Midbrain (tissue), 1 donor: ENCODE data around the gene CFAP73.
"Not testable (repeated sequence)": the region's sequence is repeated elsewhere in the genome, so short reads cannot be mapped to it uniquely, and the experiment has no call there.

Source experiments
- DNase-seq: peaks from one replicate; lab custom pipeline; 2025; lab: John Stamatoyannopoulos, UW

Gene CFAP73

GRCh38 chr12:113149361-113150150, at the start of gene CFAP73:
CFAP73 (plus strand) TSS chr12:113149724; CDS start chr12:113149858, 134 bp downstream.
- peak; percentile 52 for DNase-seq

GRCh38 chr12:113099764-113100163, 49.8 kb upstream of the CFAP73 start:
- no peak for DNase-seq

DNA sequence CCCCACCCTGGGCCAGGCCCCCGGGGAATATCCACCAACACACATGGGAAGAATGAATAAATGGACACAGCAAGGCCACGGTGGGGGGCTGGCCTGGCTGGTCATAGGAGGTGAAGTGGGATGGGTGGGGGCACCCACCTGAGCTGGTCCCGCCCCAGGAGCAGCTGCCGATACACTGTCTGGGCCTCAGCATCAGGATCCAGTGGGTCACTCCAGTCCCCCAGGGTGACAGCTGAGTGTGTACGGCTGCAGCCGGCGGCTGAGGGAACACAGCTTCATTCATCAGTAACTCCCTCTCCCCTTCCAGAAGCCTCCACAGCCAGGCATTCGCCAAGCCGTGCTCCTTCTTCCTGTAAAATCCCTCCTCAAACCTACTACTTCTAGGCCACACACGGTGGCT, 47.8 kb upstream of the CFAP73 start:
- no peak for DNase-seq

DNA sequence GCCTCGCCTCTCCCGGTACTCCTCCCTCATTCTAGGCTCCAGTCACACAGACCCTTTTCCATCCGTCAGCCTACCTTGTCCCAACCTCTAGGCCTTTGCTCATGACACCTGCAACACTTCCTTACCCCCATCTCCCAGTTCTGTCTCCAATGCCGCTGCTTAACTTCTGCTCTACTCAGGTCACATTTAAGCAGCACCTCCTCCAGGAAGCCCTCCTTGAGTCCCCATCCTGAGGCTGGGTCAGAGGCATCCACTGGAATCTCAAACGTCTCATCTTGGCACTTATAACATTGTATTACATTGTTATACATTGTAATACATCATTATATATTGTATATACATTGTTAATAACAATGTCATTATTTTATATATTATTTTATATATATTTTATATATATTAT, 46.7 kb upstream of the CFAP73 start:
- DNase-seq: no peak

DNA sequence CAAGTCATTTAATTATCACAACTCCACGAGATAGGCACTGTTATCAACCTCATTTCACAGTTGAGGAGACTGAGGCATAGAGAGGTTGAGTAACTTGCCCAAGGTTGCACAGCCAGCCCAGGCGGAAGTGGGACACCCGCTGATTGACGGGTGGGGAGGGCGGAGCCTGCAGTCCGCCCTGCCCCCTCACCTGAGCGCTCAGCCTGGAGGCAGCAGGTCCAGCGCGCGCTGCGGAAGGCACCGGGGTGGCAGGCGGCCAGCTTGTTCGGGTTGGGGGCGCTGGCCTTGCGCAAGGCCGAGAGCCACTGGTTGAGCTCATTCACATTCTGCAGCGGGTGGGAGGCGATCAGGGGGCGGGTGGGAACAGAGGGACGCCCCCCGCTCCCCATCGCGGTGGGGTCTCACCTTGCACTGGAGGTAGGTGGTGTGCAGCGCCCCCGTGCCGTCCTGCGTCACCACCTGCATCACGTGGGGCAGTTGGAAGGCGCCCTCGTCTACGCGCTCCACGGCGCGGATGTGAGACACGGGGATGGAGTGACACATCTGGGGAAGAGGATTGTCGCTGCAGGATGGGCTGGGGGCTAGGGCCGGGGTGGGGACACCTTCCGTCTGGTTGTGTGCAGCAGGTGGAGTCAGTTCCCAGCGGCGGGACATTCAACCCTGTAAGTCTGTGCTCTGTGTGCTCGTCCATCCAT, 45.6 kb upstream of the CFAP73 start:
- no peak for DNase-seq

DNA sequence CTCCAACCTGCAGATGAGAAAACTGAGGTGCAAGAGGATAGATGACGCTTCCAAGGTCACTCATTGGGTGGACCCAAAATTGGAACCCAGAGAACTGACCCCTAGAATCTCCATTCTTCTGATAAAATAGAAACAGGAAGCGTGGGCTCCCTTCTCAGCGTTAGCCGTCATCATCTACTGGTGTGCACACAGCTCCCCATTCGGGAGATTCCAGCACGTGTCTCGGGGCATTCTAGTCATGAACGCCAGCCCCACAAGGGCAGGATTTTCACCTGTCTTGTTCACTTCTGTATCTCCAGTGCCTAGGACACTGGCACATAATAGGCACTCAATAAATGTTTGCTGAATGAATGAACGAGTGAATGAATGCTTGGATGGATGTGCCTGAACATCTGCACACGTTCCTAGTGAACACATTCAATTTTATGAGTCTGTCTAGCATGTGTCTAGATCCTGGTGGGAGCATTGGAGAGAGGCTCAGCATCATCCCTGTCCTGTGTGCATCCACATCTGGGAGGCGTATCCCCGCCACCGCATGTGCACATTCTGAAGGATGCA, 44.5 kb upstream of the CFAP73 start:
- no peak for DNase-seq

DNA sequence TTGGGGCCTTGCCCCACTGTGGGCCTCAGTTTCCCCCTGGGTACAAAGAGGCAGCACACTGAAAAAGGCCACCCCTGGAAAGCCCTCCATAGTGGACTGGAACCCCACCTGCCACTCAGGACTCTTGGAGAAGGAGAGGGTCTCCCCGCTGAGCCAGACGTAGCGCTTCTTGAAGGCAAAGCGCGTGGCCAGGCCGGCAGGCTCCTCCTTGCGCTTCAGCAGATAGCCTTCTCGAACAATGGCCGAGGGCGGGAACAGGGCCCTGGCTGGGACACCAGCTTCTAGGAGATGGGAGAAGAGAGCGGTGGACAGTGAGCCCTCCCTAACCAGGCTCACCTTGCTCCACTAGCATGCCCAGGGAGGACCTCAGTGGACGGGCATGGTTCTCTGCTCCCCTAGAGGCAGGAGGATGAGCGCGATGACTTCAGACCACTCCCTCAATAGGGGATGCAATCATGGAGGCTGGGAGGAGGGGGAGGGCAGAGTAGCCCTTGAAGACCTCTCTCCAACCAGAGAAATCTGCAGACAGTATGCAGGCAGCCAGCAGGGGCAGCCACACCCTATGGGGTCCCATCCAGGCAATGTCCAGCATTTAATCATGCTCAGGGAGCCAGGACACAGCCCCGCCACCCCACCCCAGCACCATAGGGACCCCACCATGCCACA, 43.8 kb upstream of the CFAP73 start:
- no peak for DNase-seq

- DNase-seq: no peak
These were observed 43.2 kb upstream of the CFAP73 start for GRCh38 chr12:113106361-113106760.

DNA sequence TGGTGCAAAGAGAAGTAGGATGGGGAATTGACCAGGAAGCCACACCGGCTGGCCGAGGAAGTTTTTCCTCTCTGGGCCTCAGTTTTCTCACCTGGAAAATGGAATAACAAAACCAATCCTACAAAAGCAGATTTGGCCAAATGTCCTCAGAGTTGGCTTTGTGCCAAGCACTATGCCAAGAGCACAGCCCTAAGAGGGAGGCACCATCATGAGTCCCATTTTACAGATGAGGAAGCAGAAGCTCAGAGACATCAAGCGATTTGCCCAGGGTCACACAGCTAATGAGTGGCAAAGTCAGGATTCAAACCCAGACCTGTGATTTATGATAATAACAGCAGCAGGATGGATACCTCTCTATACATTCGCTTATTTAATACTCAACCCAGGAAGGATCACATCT, 41.2 kb upstream of the CFAP73 start:
- no peak for DNase-seq

GRCh38 chr12:113109360-113109759, 40.2 kb upstream of the CFAP73 start:
- no peak for DNase-seq

GRCh38 chr12:113109872-113110599, 39.5 kb upstream of the CFAP73 start:
- DNase-seq: no peak

GRCh38 chr12:113111247-113111646, 38.3 kb upstream of the CFAP73 start:
- no peak for DNase-seq

GRCh38 chr12:113112043-113112899, 37.3 kb upstream of the CFAP73 start:
- no peak for DNase-seq

DNA sequence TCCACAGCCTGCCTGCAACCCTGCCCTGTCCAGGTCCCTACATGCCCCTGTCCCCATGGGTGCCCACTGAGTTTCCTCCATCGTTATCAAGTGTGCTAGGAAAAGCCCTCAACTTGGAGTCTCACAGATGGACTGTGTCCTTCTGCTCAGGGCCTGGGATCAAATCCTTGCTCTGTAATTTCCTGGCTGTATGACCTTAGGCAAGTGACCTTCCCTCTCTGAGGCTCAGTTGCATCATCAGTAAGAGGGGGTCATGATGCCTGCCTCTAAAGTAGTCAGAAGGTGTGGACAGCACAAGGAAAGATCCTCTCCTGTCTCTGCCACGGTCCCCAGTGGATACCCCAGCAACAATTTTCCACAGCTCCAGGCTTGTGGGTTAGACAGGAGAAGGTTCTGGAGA, 36.1 kb upstream of the CFAP73 start:
- no peak for DNase-seq

- DNase-seq: no peak
These were observed 34.9 kb upstream of the CFAP73 start for GRCh38 chr12:113114447-113115178.

GRCh38 chr12:113115455-113116126, 33.9 kb upstream of the CFAP73 start:
- no peak for DNase-seq

DNA sequence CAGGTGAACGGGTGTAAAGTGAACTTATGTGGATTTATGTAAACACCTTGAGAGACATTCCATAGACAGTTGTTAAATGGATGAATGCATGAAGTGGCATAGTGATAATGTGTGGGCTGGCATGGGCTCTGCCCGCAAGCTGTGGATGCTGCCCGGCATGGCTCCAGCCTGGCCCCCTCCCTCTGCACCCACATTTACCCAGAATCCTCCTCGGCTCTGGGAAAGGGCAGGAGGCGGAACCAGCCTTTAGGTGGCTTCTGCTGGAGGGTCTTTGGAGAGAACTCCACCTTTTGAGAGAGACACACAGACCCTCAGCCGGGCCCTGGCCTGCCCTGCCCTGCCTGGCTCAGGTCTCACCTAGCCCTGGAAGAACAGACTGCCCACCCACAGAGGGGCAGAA, 32.6 kb upstream of the CFAP73 start:
- DNase-seq: no peak

GRCh38 chr12:113117684-113118083, 31.8 kb upstream of the CFAP73 start:
- not testable (repeated sequence) for DNase-seq

- DNase-seq: no peak
These were observed 31.4 kb upstream of the CFAP73 start for GRCh38 chr12:113118142-113118541.
